ENCODE results near the gene RHEX.
A peak's percentile ranks its signal among the peaks of the same experiment; 100 is the strongest.
"Not testable (repeated sequence)": the region's sequence is repeated elsewhere in the genome, so short reads cannot be mapped to it uniquely, and the experiment has no call there.

Gene RHEX

GRCh38 chr1:206060844-206061243, 7.9 kb downstream of the RHEX start:
- no peak for TF ChIP-seq CTCF (conservative IDR thresholded peaks at IDR 0.05; ENCODE audit: low read depth, low read length)
- DNase-seq (ENCODE audit: low read depth), result no peak
- H3K4me3 ChIP-seq (ENCODE audit: low read depth, low read length), result no peak overlapping the region

- no peak for TF ChIP-seq CTCF (conservative IDR thresholded peaks at IDR 0.05; ENCODE audit: low read depth, low read length)
- no peak for DNase-seq (ENCODE audit: low read depth)
- no peak overlapping the region for H3K4me3 ChIP-seq (ENCODE audit: low read depth, low read length)
These were observed 9.5 kb downstream of the RHEX start for GRCh38 chr1:206062464-206062863.

- H3K4me3 ChIP-seq (ENCODE audit: low read depth, low read length); DNase-seq (ENCODE audit: low read depth): not testable (repeated sequence)
These were observed 11.0 kb downstream of the RHEX start for GRCh38 chr1:206064001-206064400.

GRCh38 chr1:206064501-206064900, 11.5 kb downstream of the RHEX start:
- DNase-seq (ENCODE audit: low read depth); H3K4me3 ChIP-seq (ENCODE audit: low read depth, low read length): not testable (repeated sequence)

- DNase-seq (ENCODE audit: low read depth), result no peak
- H3K4me3 ChIP-seq (ENCODE audit: low read depth, low read length), result no peak overlapping the region
- no peak for TF ChIP-seq CTCF (conservative IDR thresholded peaks at IDR 0.05; ENCODE audit: low read depth, low read length)
These were observed 12.7 kb downstream of the RHEX start for GRCh38 chr1:206065547-206066145.

GRCh38 chr1:206066479-206067171, 13.7 kb downstream of the RHEX start:
- TF ChIP-seq CTCF (conservative IDR thresholded peaks at IDR 0.05; ENCODE audit: low read depth, low read length), result no peak
- no peak overlapping the region for H3K4me3 ChIP-seq (ENCODE audit: low read depth, low read length)
- DNase-seq (ENCODE audit: low read depth), result peak; percentile 23

- H3K4me3 ChIP-seq (ENCODE audit: low read depth, low read length), result no peak overlapping the region
- peak; percentile 14 for DNase-seq (ENCODE audit: low read depth)
These were observed 14.7 kb downstream of the RHEX start for GRCh38 chr1:206067486-206068227.

More at GRCh38 chr1:206067486-206068227, 14.7 kb downstream of the RHEX start:
- TF ChIP-seq CTCF (conservative IDR thresholded peaks at IDR 0.05; ENCODE audit: low read depth, low read length), result no peak

Data from choroid plexus epithelial cell (primary cell).